IPS DF 4.7 (cell line): ENCODE measurements around the gene REEP2.
"Not testable (repeated sequence)": the region's sequence is repeated elsewhere in the genome, so short reads cannot be mapped to it uniquely, and the experiment has no call there.

Source experiments
- DNase-seq: peaks from one replicate; pipeline ENCODE4 v3.0.0-alpha.2; 2013; ENCODE audit warnings: low spot score; ENCODE audit errors: extremely low read depth

Gene REEP2, protein sequence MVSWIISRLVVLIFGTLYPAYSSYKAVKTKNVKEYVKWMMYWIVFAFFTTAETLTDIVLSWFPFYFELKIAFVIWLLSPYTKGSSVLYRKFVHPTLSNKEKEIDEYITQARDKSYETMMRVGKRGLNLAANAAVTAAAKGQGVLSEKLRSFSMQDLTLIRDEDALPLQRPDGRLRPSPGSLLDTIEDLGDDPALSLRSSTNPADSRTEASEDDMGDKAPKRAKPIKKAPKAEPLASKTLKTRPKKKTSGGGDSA

GRCh38 chr5:138438724-138439476, at the start of gene REEP2:
TSS of gene REEP2 (plus strand) at chr5:138439057. CDS start at chr5:138439209, 152 bp downstream.
- no peak for DNase-seq

GRCh38 chr5:138389332-138389731, 49.5 kb upstream of the REEP2 start:
- no peak for DNase-seq

DNA sequence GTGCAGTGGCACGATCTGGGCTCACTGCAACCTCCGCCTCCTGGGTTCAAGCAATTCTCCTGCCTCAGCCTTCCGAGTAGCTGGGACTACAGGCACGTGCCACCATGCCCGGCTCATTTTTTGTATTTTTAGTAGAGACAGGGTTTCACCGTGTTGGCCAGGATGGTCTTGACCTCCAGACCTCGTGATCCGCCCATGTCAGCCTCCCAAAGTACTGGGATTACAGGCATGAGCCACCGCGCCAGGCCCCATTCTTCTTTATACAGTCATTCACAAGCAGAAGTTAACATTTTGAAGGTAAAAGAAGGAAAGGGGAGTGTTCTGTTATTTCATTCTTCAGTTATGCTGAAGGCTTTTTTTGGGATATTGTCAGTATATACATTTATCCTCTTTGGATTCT, 48.9 kb upstream of the REEP2 start:
- DNase-seq, result not testable (repeated sequence)

GRCh38 chr5:138391859-138392386, 46.9 kb upstream of the REEP2 start:
- no peak for DNase-seq

DNA sequence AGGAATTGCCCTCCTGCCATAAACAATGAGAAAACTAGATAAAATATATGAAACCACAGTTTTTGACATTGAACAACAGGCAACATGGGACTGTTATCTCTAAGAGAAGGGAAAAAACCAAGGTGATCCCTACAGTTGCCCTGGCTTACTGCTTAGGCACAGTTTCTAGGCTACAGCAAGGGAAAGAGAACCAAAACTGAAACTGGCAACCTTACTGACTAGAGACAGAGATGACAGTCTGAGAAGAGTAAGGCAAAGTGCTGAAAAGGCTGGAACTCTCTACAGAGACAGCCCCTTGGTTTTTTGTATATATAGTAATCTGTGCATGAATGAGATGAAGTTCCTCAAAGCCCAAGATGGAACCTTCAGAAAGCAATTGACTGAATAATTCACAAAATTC, 36.2 kb upstream of the REEP2 start:
- DNase-seq, result no peak

- DNase-seq, result no peak
These were observed 30.8 kb upstream of the REEP2 start for GRCh38 chr5:138408023-138408422.

DNA sequence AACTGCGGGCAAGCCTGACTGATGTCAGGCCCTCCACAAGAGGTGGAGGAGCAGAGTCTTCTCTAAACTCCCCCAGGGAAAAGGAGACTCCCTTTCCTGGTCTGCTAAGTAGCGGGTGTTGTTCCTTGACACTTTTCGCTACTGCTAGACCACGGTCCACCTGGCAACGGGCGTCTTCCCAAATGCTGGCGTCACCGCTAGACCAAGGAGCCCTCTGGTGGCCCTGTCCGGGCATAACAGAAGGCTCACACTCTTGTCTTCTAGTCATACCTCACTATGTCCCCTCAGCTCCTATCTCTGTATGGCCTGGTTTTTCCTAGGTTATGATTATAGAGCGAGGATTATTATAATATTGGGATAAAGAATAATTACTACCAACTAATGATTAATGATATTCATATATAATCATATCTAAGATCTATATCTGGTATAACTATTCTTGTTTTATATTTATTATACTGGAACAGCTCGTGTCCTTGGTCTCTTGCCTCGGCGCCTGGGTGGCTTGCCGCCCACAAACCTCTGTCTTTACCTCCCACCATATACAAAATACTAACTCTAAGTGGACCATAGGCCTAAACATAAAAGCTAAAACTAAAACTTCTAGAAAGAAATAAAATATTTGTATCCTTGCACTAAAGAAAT, 27.7 kb upstream of the REEP2 start:
- peak; percentile 3 for DNase-seq

- DNase-seq, result no peak
These were observed 20.4 kb upstream of the REEP2 start for GRCh38 chr5:138418444-138418843.

- DNase-seq, result no peak
These were observed 13.8 kb upstream of the REEP2 start for GRCh38 chr5:138425079-138425478.

DNA sequence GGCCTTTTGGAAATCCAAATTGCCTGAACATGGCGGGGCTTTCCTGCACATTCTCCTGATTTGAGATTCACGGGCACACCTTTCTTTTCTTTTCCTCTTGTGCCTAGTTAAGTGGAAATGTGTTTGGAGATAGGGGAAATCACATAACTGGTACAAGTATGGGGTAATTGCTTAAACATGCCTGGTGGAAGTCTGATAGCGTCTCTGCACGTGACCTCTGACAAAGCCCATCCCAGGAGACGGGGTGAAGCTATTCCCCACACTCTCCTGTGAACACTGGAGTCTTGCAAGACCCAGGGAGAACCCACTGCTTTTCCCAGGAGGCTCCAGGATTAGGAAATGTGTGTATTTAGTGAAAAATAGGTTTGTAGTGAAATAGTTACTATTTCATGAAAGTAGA, 2.9 kb upstream of the REEP2 start:
- DNase-seq, result no peak

DNA sequence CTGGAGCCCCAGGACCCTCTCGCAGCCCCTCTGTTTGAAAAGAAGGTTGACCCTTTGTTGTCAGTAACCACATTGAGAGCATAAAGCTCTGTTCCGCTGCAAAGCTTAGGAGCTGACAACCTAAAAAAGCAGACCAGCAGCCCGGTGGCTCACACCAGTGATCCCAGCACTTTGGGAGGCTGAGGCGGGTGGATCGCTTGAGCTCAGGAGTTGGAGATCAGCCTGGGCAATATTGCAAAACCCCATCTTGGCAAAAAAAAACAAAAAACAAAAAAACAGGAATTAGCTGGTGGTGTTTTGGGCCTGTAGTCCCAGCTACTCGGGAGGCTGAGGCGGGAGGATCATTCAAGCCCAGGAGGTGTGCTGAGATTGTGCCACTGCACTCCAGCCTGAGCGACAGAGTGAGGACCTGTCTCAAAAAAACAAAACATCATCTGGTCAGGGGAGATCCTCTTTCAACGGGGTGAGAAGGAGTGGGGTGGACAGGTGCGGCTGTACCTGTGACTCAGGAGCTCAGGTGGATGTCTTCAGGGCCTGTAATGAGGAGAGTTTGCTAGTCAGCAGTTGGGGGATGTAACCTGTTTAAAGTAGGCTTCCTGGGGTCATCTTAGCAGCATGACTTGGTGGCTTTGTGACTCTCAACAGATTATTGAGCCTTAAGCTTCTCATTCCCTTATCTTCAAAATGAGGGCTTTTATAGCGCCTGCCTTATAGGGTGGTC, 694 bp upstream of the REEP2 start:
- DNase-seq, result no peak

DNA sequence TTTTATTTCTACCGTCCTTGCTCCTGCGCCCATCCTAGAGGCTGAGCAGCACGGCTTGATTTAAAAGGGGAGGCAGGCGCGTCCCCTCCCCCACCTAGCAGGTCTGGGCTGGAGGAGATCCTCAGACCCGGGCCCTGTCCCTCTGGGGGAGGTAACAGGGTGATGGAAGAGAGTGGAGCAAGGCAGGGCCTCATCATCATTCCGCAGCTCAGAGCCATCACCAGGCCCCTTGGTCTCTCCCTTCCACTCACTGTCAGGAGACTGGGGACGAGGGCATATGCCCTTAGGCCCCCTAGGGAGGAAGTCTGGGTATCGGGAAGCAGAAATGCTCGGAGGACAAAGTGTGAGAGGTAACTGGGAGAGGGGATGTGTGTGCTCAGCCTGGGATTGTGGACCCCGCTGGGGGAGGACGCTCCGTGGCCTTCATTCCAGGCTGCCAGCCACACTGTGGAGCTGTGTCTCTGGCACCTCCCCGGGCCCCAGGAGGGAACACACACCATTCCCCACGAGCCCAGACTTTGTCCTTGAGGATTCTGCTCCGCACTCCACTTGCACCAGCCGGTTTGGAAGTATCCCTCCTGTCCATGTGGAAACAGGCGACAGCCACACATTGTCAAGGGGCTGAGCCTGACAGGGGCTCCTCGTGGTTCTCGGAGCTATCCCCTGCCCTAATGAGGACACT, 761 bp downstream of the REEP2 start:
- no peak for DNase-seq

GRCh38 chr5:138440159-138441073, 1.6 kb downstream of the REEP2 start:
- no peak for DNase-seq

- no peak for DNase-seq
These were observed 2.4 kb downstream of the REEP2 start for GRCh38 chr5:138441221-138441620.

GRCh38 chr5:138444078-138444773, 5.4 kb downstream of the REEP2 start:
- DNase-seq, result no peak

DNA sequence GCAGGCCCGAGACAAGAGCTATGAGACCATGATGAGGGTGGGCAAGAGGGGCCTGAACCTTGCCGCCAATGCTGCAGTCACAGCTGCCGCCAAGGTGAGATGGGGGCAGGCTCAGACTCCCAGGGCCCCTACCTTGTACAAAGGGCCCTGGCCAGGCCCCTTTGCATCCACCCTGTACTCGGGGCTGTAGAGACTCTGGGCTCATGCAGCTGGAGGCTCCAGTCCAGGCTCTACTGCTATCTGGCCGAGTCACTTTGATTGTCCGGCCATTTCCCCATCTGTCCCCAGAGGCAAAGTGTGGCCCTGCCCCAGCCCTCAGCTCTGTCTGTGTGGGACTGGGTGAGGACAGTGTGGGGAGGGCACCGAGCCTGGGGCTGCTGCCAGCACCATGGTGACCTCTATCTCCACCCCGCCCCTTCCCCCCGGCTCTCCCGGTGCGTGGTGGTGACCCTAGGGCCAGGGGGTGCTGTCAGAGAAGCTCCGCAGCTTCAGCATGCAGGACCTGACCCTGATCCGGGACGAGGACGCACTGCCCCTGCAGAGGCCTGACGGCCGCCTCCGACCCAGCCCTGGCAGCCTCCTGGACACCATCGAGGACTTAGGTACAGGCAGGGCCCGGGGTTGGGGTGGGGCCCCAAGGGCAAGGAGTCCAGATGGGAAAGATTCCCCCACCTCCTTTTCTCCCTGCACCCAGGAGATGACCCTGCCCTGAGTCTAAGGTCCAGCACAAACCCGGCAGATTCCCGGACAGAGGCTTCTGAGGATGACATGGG, 6.1 kb downstream of the REEP2 start:
- no peak for DNase-seq

DNA sequence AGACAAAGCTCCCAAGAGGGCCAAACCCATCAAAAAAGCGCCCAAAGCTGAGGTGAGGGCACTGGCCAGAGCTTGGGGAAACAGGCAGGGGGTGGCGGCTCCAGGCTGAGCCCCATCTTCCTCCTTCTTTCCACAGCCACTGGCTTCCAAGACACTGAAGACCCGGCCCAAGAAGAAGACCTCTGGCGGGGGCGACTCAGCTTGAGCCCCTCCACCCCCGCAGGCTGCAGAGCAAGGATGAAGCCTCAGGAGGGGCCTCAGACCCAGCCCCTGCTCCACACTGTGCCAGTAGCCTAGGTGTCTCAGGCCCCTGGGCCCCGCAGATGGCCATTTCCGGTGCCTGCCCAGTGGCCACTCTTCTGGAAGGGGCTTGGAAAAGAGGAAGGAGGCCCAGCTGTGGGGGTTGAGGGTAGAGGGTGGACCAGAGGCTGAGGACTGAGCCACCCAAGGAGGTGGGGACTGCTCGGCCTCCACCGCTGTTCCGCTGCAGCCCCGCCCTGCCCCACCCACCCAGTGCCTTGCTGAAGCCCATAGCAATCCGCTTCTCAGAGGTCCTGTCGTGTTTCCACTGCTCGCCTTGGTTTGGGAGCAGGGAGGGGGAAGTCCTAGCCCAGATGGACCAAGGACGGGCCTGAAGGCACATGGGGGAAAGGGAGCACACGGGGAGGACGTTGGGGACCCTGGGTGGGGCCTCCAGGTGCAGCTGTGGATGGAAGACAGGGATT, 6.9 kb downstream of the REEP2 start:
- DNase-seq, result no peak

DNA sequence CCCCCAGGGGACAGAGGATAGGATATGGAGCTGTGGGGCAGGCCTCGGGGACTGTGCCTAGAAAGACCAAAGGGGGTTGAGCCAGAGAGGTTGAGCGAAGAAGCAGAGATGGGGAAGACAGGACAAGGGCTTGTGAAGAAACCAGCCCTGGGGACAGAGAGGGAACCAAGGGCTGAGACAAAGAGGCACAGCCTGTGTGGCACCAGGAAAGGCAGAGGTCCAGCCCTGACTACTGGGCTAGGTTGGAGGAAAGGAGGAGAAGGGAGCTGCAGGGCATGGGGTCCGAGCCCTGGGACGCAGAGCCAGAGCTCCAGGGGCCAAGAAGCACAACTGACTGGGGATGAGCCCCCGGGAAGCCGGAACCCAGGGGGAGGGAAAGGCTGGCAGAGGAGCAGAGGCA, 9.2 kb downstream of the REEP2 start:
- no peak for DNase-seq
